ENCODE data around the gene ZC3H7B. TPM values are rescaled to one million over a fixed set of nuclear protein-coding genes. Genes with fewer than 3 reads are reported as not detected.
A peak's percentile ranks its signal among the peaks of the same experiment; 100 is the strongest.

ZC3H7B gene
- total RNA-seq, 6 experiments from 2014 or later: 26.5 to 50.1 (median 42.7) TPM

DNA sequence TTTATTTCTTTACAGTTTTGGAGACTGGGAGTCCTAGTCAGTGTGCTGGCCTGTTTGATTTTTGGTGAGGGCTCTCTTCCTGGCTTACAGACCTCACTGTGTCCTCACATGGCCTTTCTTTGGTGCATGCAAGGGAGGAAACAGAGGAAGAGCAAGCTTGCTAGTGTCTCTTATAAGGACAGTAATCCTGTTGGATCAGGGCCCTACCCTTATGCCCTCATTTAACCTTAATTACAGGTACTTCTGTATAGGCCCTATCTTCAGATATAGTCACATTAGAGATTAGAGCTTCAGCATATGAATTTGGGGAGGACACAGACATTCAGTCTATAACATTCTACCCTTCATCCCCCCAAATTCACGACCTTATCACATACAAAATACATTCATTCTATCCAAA, 14.3 kb downstream of the ZC3H7B start:
- no peak for TF ChIP-seq POLR2A (IDR thresholded peaks at IDR 0.05)
- TF ChIP-seq, protein P1, sequence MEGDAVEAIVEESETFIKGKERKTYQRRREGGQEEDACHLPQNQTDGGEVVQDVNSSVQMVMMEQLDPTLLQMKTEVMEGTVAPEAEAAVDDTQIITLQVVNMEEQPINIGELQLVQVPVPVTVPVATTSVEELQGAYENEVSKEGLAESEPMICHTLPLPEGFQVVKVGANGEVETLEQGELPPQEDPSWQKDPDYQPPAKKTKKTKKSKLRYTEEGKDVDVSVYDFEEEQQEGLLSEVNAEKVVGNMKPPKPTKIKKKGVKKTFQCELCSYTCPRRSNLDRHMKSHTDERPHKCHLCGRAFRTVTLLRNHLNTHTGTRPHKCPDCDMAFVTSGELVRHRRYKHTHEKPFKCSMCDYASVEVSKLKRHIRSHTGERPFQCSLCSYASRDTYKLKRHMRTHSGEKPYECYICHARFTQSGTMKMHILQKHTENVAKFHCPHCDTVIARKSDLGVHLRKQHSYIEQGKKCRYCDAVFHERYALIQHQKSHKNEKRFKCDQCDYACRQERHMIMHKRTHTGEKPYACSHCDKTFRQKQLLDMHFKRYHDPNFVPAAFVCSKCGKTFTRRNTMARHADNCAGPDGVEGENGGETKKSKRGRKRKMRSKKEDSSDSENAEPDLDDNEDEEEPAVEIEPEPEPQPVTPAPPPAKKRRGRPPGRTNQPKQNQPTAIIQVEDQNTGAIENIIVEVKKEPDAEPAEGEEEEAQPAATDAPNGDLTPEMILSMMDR (IDR thresholded peaks at IDR 0.05): no peak
- WGBS (ENCODE audit: insufficient coverage, low coverage, low lambda C conversion rate, missing lambda C conversion rate): 67% methylated on average over 1 of the region's 1 CpG
- Histone ChIP-seq H3K27me3 (no peaks in the 10 kb centered on the region), H3K27ac (no peak overlapping the region), H3K4me1 (no peaks in the 10 kb centered on the region), H3K36me3 (peaks cover 0 to 2% (median 0%) of the 10 kb centered on the region in 4 donors), H3K4me3 (no peak overlapping the region), H3K9me3 (no peaks in the 10 kb centered on the region)
- intact Hi-C loops (cut with DNase I): no loop called here
- no peak for ATAC-seq
- DNase-seq: no peak

DNA sequence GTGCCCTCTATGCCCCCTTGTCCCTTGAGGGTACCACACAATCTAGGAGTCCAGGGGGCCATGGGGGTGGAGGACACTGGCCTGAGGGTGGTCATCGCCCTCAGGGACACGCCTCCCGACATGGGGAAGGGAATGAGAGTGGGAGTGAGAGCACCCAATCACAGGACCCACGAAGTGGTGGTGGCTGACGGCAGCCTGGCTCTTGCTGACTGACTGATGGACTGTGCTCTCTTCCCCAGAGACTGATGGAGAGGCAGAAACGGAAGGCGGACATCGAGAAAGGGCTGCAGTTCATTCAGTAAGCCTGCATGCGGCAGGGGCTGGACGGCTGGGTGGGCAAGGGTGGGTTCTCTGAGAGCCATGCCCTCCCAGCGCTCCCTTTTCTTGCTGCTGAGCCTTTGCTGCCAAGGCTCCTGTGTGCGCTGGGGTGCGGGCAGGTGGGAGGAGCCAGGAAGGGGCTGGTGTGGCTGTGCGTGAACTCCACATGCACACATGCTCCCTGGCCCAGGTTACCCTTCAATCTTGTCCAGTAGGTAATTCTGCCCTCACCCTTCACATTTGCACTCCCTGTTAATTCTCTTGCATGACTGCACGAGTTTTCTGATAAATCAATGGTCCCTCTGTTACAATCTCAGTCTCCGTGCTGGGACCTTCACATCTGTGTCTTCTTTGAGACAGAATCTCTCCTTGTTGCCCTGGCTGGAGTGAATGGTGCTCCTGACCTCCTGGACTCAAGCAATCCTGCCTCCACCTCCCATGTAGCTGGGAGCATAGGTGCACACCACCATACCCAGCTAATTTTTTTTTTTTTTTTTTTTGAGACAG, 19.3 kb downstream of the ZC3H7B start:
- intact Hi-C loops (cut with DNase I): no loop called here
- no peak for TF ChIP-seq POLR2A (IDR thresholded peaks at IDR 0.05)
- TF ChIP-seq, protein P1 (IDR thresholded peaks at IDR 0.05): no peak
- WGBS (ENCODE audit: insufficient coverage, low coverage, low lambda C conversion rate, missing lambda C conversion rate): 85% methylated on average over 11 of the region's 16 CpGs

DNA sequence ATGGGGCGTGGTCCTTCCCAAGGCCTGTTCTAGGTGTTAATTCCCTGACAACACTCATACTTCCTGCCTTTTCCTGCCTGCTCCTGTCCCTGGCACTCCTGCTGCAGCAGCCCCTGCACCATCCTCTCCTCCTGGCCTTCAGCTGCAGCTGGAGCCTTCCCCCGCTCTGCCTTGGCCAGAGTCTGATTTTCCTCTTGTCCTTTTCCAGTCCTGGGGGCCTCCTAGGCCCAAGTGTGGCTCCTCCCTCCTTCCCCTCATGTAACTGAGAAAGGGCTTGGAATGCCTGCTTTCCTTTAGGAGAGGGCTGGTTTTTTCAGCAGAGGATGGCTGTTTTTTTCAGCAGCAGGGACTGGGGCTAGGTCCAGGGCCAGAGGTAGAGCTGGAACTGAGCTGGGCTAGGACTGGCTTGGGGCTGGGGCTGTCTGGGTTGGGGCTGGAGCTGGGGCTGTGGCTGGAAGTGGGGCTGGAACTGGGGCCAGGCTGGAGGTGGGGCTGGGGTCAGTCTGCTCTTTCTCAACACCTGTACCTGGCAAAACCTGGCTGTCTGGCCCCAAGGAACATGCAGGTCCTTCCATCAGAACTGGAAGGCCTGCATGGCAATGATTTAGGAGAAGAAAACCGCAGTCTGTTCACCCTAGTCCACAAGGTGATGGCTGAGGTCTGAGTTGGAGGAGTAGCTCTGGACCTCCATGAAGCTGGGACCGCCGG, 23.6 kb downstream of the ZC3H7B start:
- TF ChIP-seq, protein P1 (IDR thresholded peaks at IDR 0.05): no peak
- no peak for TF ChIP-seq POLR2A (IDR thresholded peaks at IDR 0.05)
- H3K9me3 ChIP-seq: no peaks in the 10 kb centered on the region
- intact Hi-C loops (cut with DNase I): no loop called here
- DNase-seq (no peak), ATAC-seq (no peak)
- no peak overlapping the region for H3K27ac ChIP-seq
- H3K4me1 ChIP-seq: no peaks in the 10 kb centered on the region
- WGBS (ENCODE audit: insufficient coverage, low coverage, low lambda C conversion rate, missing lambda C conversion rate): 86% methylated on average over 4 of the region's 5 CpGs
- H3K4me3 ChIP-seq: no peak overlapping the region
- no peaks in the 10 kb centered on the region for H3K27me3 ChIP-seq
- peaks cover 0 to 53% (median 26%) of the 10 kb centered on the region in 4 donors for H3K36me3 ChIP-seq

More for the DNA sequence above, 19.3 kb downstream of the ZC3H7B start:
- H3K27me3 ChIP-seq: no peaks in the 10 kb centered on the region
- ATAC-seq: peak in 3 of 4 donors; percentile 14 to 44 (median 42)
- peaks cover 0 to 22% (median 10%) of the 10 kb centered on the region in 4 donors for H3K36me3 ChIP-seq
- H3K27ac ChIP-seq: no peak overlapping the region
- H3K4me1 ChIP-seq: no peaks in the 10 kb centered on the region
- no peak for DNase-seq
- H3K4me3 ChIP-seq: no peak overlapping the region
- no peaks in the 10 kb centered on the region for H3K9me3 ChIP-seq

DNA sequence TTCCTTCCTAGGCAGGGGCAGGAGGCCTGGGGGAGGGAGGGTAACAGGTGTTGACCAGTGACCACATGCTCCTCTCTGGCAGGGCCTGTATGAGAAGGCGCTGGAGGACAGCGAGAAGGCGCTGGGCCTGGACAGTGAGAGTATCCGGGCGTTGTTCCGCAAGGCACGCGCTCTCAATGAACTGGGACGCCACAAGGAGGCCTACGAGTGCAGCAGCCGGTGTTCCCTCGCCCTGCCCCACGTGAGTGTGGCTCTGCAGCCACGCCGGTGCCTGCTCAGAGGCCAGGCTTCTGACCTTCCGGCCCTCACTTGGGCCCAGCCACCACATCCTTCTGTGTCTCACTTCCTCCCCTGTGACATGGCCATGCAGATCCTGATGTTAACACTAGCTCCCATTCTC, 25.8 kb downstream of the ZC3H7B start:
- Histone ChIP-seq H3K36me3 (peaks cover 0 to 60% (median 31%) of the 10 kb centered on the region in 4 donors), H3K27me3 (no peaks in the 10 kb centered on the region), H3K4me3 (no peak overlapping the region), H3K9me3 (no peaks in the 10 kb centered on the region), H3K27ac (no peak overlapping the region), H3K4me1 (no peaks in the 10 kb centered on the region)
- ATAC-seq: peak; percentile 79 to 89 (median 84)
- intact Hi-C loops (cut with DNase I): no loop called here
- peak; percentile 61 to 73 (median 68) for DNase-seq
- TF ChIP-seq POLR2A (IDR thresholded peaks at IDR 0.05): no peak
- TF ChIP-seq, protein P1 (IDR thresholded peaks at IDR 0.05): peak in 2 of 4 donors; percentile 6 to 21
- 24% methylated on average over 3 of the region's 16 CpGs for WGBS (ENCODE audit: insufficient coverage, low coverage, low lambda C conversion rate, missing lambda C conversion rate)
